Keratinocyte (primary cell): ENCODE measurements around the gene GOLGA6D. TPM values are rescaled to one million over a fixed set of nuclear protein-coding genes. Genes with fewer than 3 reads are reported as not detected.

Source experiments
- DNase-seq: peaks from one replicate; pipeline ENCODE4 v3.0.0-alpha.2; 2011; ENCODE audit warnings: low read depth, missing footprints, low spot score
- FAIRE-seq: peaks from 2 replicates; lab custom pipeline; 2011; peaks lifted over from hg19 to GRCh38; lab: Jason Lieb, UNC
- H2AFZ ChIP-seq: 2 replicates; pipeline ENCODE4 v1.6.0; 2012; ENCODE audit warnings: low read length, control low read depth, inconsistent platforms; ENCODE audit not compliant: control insufficient read depth
- H3K27ac ChIP-seq: 2 replicates; pipeline ENCODE4 v1.5.1; 2011; ENCODE audit warnings: low read length; ENCODE audit not compliant: control insufficient read depth, insufficient read depth
- H3K27me3 ChIP-seq: 3 replicates; pipeline ENCODE4 v1.6.0; 2011; ENCODE audit warnings: low read length; ENCODE audit not compliant: control insufficient read depth, insufficient read depth; ENCODE audit errors: extremely low read depth
- H3K36me3 ChIP-seq, 2 experiments: 2 replicates in 1 of 2; 3 replicates in 1 of 2; pipeline ENCODE4 v1.5.1; 2011; ENCODE audit warnings: low read length in 2 of 2, mild to moderate bottlenecking in 1 of 2; ENCODE audit not compliant: control insufficient read depth in 2 of 2, insufficient read depth in 2 of 2; ENCODE audit errors: extremely low read depth in 1 of 2
- H3K4me1 ChIP-seq: 3 replicates; pipeline ENCODE4 v1.5.1; 2011; ENCODE audit warnings: low read length; ENCODE audit not compliant: control insufficient read depth, insufficient read depth; ENCODE audit errors: extremely low read depth
- H3K4me2 ChIP-seq: 3 replicates; pipeline ENCODE4 v1.6.0; 2011; ENCODE audit warnings: low read depth, low read length; ENCODE audit not compliant: control insufficient read depth, insufficient read depth; ENCODE audit errors: extremely low read depth
- H3K4me3 ChIP-seq, 3 experiments: fragments of 200-600 bp in 1 of 3; sonication (generic) in 1 of 3; 2 replicates in 2 of 3; 3 replicates in 1 of 3; pipeline ENCODE4 v1.5.1; 2011 to 2016; ENCODE audit warnings: low read length in 3 of 3, mild to moderate bottlenecking in 3 of 3, control low read depth in 2 of 3, inconsistent platforms in 1 of 3, low read depth in 1 of 3, mixed read lengths in 1 of 3, mixed run types in 1 of 3, moderate library complexity in 1 of 3; ENCODE audit not compliant: control insufficient read depth in 2 of 3, insufficient read depth in 2 of 3; ENCODE audit errors: extremely low read depth in 1 of 3
- H3K79me2 ChIP-seq: 2 replicates; pipeline ENCODE4 v1.6.0; 2012; ENCODE audit warnings: low read length; ENCODE audit not compliant: control insufficient read depth, insufficient read depth
- H3K9ac ChIP-seq: 3 replicates; pipeline ENCODE4 v1.6.0; 2011; ENCODE audit warnings: low read length; ENCODE audit not compliant: control insufficient read depth, insufficient read depth; ENCODE audit errors: extremely low read depth
- H3K9me1 ChIP-seq: 3 replicates; pipeline ENCODE4 v1.6.0; 2011; ENCODE audit warnings: low read length; ENCODE audit not compliant: control insufficient read depth, insufficient read depth; ENCODE audit errors: extremely low read depth
- H3K9me3 ChIP-seq: 2 replicates; pipeline ENCODE4 v1.5.1; 2012; ENCODE audit warnings: low read depth, low read length; ENCODE audit not compliant: control insufficient read depth
- H4K20me1 ChIP-seq: 3 replicates; pipeline ENCODE4 v1.6.0; 2011; ENCODE audit warnings: low read length; ENCODE audit not compliant: control insufficient read depth, insufficient read depth; ENCODE audit errors: extremely low read depth
- EZH2 ChIP-seq: IDR thresholded peaks from one replicate; pipeline ENCODE4 v1.6.1; 2012; ENCODE audit warnings: inconsistent platforms, mild to moderate bottlenecking, low read length, moderate library complexity
- dilution Hi-C: fragments of 300-500 bp; cut with MboI; formaldehyde crosslinking; loops from one replicate; pipeline ENCODE4 v1.7.0; 2020; ENCODE audit warnings: low sequenced_read_pairs; ENCODE audit not compliant: extremely low pct_ligation_motif_present
- polyA plus RNA-seq, 5 experiments: library from polyadenylated mRNA; depleted of rRNA in 3 of 5; stranded (reverse) in 3 of 5; stranded (forward) in 1 of 5; unstranded in 1 of 5; fragments of >200 nt; gene quantifications; 1 replicate in 1 of 5; 2 replicates in 3 of 5; 3 replicates in 1 of 5; pipeline versions ENCODE4 v1.2.1 to v1.2.3, GENCODE V29; 2011 to 2012; ENCODE audit warnings: missing spikeins in 2 of 5, low read depth in 1 of 5, low replicate concordance in 1 of 5
- TF ChIP-seq, protein P1 (sequence below), 3 experiments: IDR thresholded peaks in 1 of 3; conservative IDR thresholded peaks in 1 of 3; optimal IDR thresholded peaks in 1 of 3; 2 replicates in 2 of 3; 3 replicates in 1 of 3; pipeline versions ENCODE3 to v1.5.1; 2011; ENCODE audit warnings: low read length in 3 of 3, mild to moderate bottlenecking in 3 of 3, moderate library complexity in 2 of 3, control low read depth in 1 of 3, inconsistent platforms in 1 of 3; ENCODE audit not compliant: insufficient read depth in 2 of 3; ENCODE audit errors: extremely low read depth in 1 of 3

Gene GOLGA6D
- polyA plus RNA-seq, 1 donor (not counting 4 experiments of a cell fraction or from before 2014, with no cell fraction given), result 0.03 TPM

DNA sequence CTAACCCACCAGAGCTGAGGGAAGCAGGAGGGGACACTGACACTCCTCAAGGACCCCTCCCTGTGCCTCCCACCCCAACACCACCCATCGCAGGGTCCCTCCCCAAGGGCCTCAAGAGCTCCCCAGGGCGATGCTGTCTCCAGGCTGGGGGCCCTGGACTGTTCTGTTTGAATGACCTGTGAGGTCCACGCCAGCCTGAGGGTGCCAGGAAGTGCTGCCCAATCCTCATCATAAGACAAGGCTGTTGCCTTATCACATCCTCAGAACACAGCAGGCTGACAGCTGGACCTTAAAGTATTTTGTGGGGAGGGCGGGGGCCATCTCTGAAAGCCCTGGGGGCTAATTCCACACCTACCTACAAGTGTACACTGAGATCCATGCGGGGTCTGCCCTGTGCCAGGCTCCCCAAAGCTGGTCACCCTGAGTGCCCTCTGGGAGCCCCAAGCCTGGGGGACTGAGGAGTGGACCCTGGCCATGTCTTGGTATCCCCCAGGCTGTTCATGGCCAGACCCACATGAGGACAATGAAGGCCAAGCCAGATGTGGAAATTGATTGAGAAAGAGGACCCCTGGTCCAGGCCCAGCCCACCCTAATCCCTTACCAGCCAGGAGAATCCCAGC is 48.3 kb upstream of the GOLGA6D start:
- H3K4me1 ChIP-seq, result no peaks in the 10 kb centered on the region
- no peak for FAIRE-seq
- DNase-seq, result no peak
- H3K4me2 ChIP-seq, result no peak overlapping the region
- TF ChIP-seq EZH2, result no peak
- TF ChIP-seq, protein P1, sequence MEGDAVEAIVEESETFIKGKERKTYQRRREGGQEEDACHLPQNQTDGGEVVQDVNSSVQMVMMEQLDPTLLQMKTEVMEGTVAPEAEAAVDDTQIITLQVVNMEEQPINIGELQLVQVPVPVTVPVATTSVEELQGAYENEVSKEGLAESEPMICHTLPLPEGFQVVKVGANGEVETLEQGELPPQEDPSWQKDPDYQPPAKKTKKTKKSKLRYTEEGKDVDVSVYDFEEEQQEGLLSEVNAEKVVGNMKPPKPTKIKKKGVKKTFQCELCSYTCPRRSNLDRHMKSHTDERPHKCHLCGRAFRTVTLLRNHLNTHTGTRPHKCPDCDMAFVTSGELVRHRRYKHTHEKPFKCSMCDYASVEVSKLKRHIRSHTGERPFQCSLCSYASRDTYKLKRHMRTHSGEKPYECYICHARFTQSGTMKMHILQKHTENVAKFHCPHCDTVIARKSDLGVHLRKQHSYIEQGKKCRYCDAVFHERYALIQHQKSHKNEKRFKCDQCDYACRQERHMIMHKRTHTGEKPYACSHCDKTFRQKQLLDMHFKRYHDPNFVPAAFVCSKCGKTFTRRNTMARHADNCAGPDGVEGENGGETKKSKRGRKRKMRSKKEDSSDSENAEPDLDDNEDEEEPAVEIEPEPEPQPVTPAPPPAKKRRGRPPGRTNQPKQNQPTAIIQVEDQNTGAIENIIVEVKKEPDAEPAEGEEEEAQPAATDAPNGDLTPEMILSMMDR (optimal IDR thresholded peaks at IDR 0.05 in 1 of 3, IDR thresholded peaks at IDR 0.05 in 1 of 3, conservative IDR thresholded peaks at IDR 0.05 in 1 of 3; ENCODE audit: extremely low read depth in 1 of 3, insufficient read depth in 2 of 3, low read length in 3 of 3), result no peak
- peaks cover 44% of the 10 kb centered on the region for H3K27me3 ChIP-seq
- no peaks in the 10 kb centered on the region for H3K9me1 ChIP-seq
- H2AFZ ChIP-seq, result no peak overlapping the region
- dilution Hi-C loops, result no loop called here
- H3K27ac ChIP-seq, result no peak overlapping the region
- no peaks in the 10 kb centered on the region for H3K36me3 ChIP-seq
- no peaks in the 10 kb centered on the region for H4K20me1 ChIP-seq
- H3K9ac ChIP-seq, result no peak overlapping the region
- H3K9me3 ChIP-seq, result no peaks in the 10 kb centered on the region
- no peaks in the 10 kb centered on the region for H3K79me2 ChIP-seq
- H3K4me3 ChIP-seq, result no peak overlapping the region

DNA sequence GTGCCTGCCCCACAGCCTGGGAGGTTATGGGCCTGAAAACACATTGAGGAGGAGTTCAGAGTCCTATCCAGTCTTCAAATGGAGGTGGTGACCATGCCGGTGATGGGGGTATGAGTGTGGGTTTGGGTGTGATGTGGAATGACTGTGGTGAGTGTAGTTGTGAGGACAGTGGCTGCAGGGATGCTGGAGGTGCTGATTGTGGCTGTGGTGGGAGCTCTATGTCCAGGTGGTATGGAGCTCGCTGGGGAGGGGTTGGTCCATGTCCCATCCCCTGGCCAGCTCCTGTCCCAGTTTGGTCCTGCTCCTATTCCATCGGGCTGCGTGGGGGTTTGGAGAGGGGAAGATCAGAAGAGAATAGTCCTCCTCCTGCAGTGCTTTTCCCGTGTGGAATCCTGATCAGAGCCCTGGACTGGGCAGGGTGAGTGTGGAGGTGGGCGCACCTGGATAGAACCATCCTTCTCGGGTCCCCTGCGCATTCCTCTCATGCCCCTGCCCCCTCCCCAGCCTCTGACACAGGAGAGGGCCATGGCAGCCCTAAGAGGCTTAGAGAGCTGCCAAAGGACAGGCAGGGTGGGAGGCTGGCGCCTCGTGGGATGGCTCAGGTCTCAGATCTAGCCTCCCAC is 47.5 kb upstream of the GOLGA6D start:
- Histone ChIP-seq H3K9me3 (no peaks in the 10 kb centered on the region), H2AFZ (no peak overlapping the region), H4K20me1 (no peaks in the 10 kb centered on the region), H3K4me2 (no peak overlapping the region), H3K9me1 (no peaks in the 10 kb centered on the region), H3K79me2 (no peaks in the 10 kb centered on the region), H3K36me3 (no peaks in the 10 kb centered on the region), H3K27me3 (peaks cover 44% of the 10 kb centered on the region), H3K9ac (no peak overlapping the region), H3K4me3 (no peak overlapping the region), H3K27ac (no peak overlapping the region), H3K4me1 (no peaks in the 10 kb centered on the region)
- dilution Hi-C loops, result no loop called here
- no peak for TF ChIP-seq EZH2
- TF ChIP-seq, protein P1 (optimal IDR thresholded peaks at IDR 0.05 in 1 of 3, IDR thresholded peaks at IDR 0.05 in 1 of 3, conservative IDR thresholded peaks at IDR 0.05 in 1 of 3; ENCODE audit: extremely low read depth in 1 of 3, insufficient read depth in 2 of 3, low read length in 3 of 3), result no peak
- FAIRE-seq (no peak), DNase-seq (no peak)
